ENCODE results near the gene CACNB1. TPM values are rescaled to one million over a fixed set of nuclear protein-coding genes. Genes with fewer than 3 reads are reported as not detected.

The CACNB1 gene
- polyA plus RNA-seq, 1 donor from 2014 or later, result 18.9 TPM

DNA sequence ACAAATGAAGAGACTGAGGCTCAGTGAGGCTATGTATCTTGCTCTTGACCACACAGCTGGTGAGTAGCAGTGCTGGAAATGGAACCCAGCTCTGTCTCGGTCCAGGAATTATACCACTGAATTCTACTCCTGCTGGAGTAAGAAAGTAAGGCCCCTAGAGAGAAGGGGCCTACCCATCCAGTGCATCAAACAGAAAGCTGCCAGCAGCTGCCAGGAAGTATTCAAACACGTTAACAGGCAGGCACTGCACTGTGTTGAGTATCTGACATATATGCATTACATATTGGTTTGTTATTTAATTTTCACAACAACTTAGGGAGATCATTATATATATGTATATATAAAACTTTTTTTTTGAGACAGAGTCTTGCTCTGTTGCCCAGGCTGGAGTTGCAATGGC, 35.5 kb downstream of the CACNB1 start:
- H2AFZ ChIP-seq (ENCODE audit: low read depth, low read length), result no peak overlapping the region
- peaks cover 31% of the 10 kb centered on the region for H3K27me3 ChIP-seq (ENCODE audit: insufficient read depth, low read depth, low read length)
- no peak overlapping the region for H3K4me3 ChIP-seq (ENCODE audit: low read length)
- H3F3A ChIP-seq (ENCODE audit: insufficient read depth, low read length, poor library complexity, severe bottlenecking), result no peaks in the 10 kb centered on the region
- TF ChIP-seq SMC3 (conservative IDR thresholded peaks at IDR 0.05; ENCODE audit: poor library complexity) (no peak), RAD21 (conservative IDR thresholded peaks at IDR 0.05) (no peak), TAF1 (IDR thresholded peaks at IDR 0.05; ENCODE audit: low read depth) (no peak), MXI1 (conservative IDR thresholded peaks at IDR 0.05; ENCODE audit: poor library complexity, severe bottlenecking) (no peak), POLR2AphosphoS5 (IDR thresholded peaks at IDR 0.05) (no peak), EZH2 (IDR thresholded peaks at IDR 0.05; ENCODE audit: borderline replicate concordance, insufficient read depth, low read length, poor library complexity, severe bottlenecking) (no peak), EP300 (conservative IDR thresholded peaks at IDR 0.05; ENCODE audit: poor library complexity, severe bottlenecking) (no peak)
- TF ChIP-seq, protein P1, sequence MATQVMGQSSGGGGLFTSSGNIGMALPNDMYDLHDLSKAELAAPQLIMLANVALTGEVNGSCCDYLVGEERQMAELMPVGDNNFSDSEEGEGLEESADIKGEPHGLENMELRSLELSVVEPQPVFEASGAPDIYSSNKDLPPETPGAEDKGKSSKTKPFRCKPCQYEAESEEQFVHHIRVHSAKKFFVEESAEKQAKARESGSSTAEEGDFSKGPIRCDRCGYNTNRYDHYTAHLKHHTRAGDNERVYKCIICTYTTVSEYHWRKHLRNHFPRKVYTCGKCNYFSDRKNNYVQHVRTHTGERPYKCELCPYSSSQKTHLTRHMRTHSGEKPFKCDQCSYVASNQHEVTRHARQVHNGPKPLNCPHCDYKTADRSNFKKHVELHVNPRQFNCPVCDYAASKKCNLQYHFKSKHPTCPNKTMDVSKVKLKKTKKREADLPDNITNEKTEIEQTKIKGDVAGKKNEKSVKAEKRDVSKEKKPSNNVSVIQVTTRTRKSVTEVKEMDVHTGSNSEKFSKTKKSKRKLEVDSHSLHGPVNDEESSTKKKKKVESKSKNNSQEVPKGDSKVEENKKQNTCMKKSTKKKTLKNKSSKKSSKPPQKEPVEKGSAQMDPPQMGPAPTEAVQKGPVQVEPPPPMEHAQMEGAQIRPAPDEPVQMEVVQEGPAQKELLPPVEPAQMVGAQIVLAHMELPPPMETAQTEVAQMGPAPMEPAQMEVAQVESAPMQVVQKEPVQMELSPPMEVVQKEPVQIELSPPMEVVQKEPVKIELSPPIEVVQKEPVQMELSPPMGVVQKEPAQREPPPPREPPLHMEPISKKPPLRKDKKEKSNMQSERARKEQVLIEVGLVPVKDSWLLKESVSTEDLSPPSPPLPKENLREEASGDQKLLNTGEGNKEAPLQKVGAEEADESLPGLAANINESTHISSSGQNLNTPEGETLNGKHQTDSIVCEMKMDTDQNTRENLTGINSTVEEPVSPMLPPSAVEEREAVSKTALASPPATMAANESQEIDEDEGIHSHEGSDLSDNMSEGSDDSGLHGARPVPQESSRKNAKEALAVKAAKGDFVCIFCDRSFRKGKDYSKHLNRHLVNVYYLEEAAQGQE (IDR thresholded peaks at IDR 0.05; ENCODE audit: borderline replicate concordance), result no peak
- TF ChIP-seq, protein P2, sequence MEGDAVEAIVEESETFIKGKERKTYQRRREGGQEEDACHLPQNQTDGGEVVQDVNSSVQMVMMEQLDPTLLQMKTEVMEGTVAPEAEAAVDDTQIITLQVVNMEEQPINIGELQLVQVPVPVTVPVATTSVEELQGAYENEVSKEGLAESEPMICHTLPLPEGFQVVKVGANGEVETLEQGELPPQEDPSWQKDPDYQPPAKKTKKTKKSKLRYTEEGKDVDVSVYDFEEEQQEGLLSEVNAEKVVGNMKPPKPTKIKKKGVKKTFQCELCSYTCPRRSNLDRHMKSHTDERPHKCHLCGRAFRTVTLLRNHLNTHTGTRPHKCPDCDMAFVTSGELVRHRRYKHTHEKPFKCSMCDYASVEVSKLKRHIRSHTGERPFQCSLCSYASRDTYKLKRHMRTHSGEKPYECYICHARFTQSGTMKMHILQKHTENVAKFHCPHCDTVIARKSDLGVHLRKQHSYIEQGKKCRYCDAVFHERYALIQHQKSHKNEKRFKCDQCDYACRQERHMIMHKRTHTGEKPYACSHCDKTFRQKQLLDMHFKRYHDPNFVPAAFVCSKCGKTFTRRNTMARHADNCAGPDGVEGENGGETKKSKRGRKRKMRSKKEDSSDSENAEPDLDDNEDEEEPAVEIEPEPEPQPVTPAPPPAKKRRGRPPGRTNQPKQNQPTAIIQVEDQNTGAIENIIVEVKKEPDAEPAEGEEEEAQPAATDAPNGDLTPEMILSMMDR (IDR thresholded peaks at IDR 0.05; ENCODE audit: poor library complexity, severe bottlenecking), result no peak
- H3K79me2 ChIP-seq (replicated peaks; ENCODE audit: insufficient read depth, low read length), result no peaks in the 10 kb centered on the region
- H3K9me3 ChIP-seq (ENCODE audit: low read length), result no peaks in the 10 kb centered on the region
- no peak overlapping the region for H3K4me2 ChIP-seq (ENCODE audit: low read length)
- no peaks in the 10 kb centered on the region for H3K36me3 ChIP-seq (ENCODE audit: insufficient read depth, low read length)
- no peak overlapping the region for H3K9ac ChIP-seq (ENCODE audit: low read length)
- no peaks in the 10 kb centered on the region for H4K20me1 ChIP-seq (ENCODE audit: insufficient read depth)
- H3K9me2 ChIP-seq (ENCODE audit: insufficient read depth, low read length), result no peaks in the 10 kb centered on the region
- no peak overlapping the region for H3K27ac ChIP-seq (ENCODE audit: low read length)

DNA sequence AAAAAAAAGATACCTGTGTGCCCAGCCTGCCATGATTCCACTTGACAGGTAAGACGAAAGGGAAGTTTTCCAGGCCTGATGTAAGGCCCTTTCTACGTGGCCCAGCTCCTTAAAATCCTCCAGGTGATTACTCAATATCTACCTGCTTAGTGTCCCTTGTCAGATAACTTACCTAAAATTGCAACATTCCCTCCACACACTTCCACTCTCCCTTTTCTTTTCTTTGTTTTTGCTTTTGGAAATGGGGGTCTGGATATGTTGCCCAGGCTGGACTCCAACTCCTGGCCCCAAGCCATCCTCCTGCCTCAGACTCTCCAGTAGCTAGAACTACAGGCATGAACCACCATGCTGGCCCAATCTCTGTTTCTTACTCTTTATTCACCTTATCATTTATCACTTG, 38.8 kb downstream of the CACNB1 start:
- Histone ChIP-seq H3K27me3 (ENCODE audit: insufficient read depth, low read depth, low read length) (no peaks in the 10 kb centered on the region), H3K4me3 (ENCODE audit: low read length) (no peak overlapping the region), H3K4me2 (ENCODE audit: low read length) (no peak overlapping the region), H3K79me2 (replicated peaks; ENCODE audit: insufficient read depth, low read length) (no peaks in the 10 kb centered on the region), H4K20me1 (ENCODE audit: insufficient read depth) (no peaks in the 10 kb centered on the region), H3K9me2 (ENCODE audit: insufficient read depth, low read length) (no peaks in the 10 kb centered on the region), H3K36me3 (ENCODE audit: insufficient read depth, low read length) (no peaks in the 10 kb centered on the region), H3F3A (ENCODE audit: insufficient read depth, low read length, poor library complexity, severe bottlenecking) (no peaks in the 10 kb centered on the region), H3K27ac (ENCODE audit: low read length) (no peak overlapping the region), H3K9me3 (ENCODE audit: low read length) (no peaks in the 10 kb centered on the region), H2AFZ (ENCODE audit: low read depth, low read length) (no peak overlapping the region), H3K9ac (ENCODE audit: low read length) (no peak overlapping the region)
- TF ChIP-seq SMC3 (conservative IDR thresholded peaks at IDR 0.05; ENCODE audit: poor library complexity) (no peak), EP300 (conservative IDR thresholded peaks at IDR 0.05; ENCODE audit: poor library complexity, severe bottlenecking) (no peak), TAF1 (IDR thresholded peaks at IDR 0.05; ENCODE audit: low read depth) (no peak)

DNA sequence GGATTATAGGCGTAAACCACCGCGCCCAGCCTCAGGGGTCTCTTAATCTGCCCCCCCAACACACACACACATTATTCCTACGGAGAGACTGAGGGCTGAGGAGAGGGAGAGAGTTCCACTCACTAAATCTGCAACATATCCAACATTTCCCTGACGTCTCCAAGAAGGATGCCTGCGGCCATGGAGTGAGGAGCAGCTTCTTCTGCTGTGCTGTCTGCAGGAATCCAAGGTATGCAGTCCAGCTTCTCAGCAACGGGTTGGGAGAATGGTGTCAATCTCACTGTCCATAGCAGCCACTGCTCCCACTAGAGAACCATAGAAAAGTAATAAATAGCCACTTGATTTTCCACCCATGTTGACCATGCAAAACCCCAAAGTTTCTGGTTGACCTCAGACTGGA, 41.0 kb downstream of the CACNB1 start:
- H3K27ac ChIP-seq (ENCODE audit: low read length), result no peak overlapping the region
- no peaks in the 10 kb centered on the region for H3F3A ChIP-seq (ENCODE audit: insufficient read depth, low read length, poor library complexity, severe bottlenecking)
- H4K20me1 ChIP-seq (ENCODE audit: insufficient read depth), result no peaks in the 10 kb centered on the region
- TF ChIP-seq SMC3 (conservative IDR thresholded peaks at IDR 0.05; ENCODE audit: poor library complexity) (no peak), EP300 (conservative IDR thresholded peaks at IDR 0.05; ENCODE audit: poor library complexity, severe bottlenecking) (no peak), MXI1 (conservative IDR thresholded peaks at IDR 0.05; ENCODE audit: poor library complexity, severe bottlenecking) (no peak), RAD21 (conservative IDR thresholded peaks at IDR 0.05) (no peak), POLR2AphosphoS5 (IDR thresholded peaks at IDR 0.05) (no peak), EZH2 (IDR thresholded peaks at IDR 0.05; ENCODE audit: borderline replicate concordance, insufficient read depth, low read length, poor library complexity, severe bottlenecking) (no peak)
- TF ChIP-seq, protein P2 (IDR thresholded peaks at IDR 0.05; ENCODE audit: poor library complexity, severe bottlenecking), result no peak
- TF ChIP-seq, protein P1 (IDR thresholded peaks at IDR 0.05; ENCODE audit: borderline replicate concordance), result no peak
- no peak overlapping the region for H3K9ac ChIP-seq (ENCODE audit: low read length)
- H3K79me2 ChIP-seq (replicated peaks; ENCODE audit: insufficient read depth, low read length), result no peaks in the 10 kb centered on the region
- no peaks in the 10 kb centered on the region for H3K27me3 ChIP-seq (ENCODE audit: insufficient read depth, low read depth, low read length)
- no peaks in the 10 kb centered on the region for H3K36me3 ChIP-seq (ENCODE audit: insufficient read depth, low read length)
- H3K9me3 ChIP-seq (ENCODE audit: low read length), result no peaks in the 10 kb centered on the region
- H3K4me2 ChIP-seq (ENCODE audit: low read length), result no peak overlapping the region
- H2AFZ ChIP-seq (ENCODE audit: low read depth, low read length), result no peak overlapping the region
- no peak overlapping the region for H3K4me3 ChIP-seq (ENCODE audit: low read length)
- H3K9me2 ChIP-seq (ENCODE audit: insufficient read depth, low read length), result no peaks in the 10 kb centered on the region
